ENCODE data around the gene HOXB2.

Gene HOXB2

DNA sequence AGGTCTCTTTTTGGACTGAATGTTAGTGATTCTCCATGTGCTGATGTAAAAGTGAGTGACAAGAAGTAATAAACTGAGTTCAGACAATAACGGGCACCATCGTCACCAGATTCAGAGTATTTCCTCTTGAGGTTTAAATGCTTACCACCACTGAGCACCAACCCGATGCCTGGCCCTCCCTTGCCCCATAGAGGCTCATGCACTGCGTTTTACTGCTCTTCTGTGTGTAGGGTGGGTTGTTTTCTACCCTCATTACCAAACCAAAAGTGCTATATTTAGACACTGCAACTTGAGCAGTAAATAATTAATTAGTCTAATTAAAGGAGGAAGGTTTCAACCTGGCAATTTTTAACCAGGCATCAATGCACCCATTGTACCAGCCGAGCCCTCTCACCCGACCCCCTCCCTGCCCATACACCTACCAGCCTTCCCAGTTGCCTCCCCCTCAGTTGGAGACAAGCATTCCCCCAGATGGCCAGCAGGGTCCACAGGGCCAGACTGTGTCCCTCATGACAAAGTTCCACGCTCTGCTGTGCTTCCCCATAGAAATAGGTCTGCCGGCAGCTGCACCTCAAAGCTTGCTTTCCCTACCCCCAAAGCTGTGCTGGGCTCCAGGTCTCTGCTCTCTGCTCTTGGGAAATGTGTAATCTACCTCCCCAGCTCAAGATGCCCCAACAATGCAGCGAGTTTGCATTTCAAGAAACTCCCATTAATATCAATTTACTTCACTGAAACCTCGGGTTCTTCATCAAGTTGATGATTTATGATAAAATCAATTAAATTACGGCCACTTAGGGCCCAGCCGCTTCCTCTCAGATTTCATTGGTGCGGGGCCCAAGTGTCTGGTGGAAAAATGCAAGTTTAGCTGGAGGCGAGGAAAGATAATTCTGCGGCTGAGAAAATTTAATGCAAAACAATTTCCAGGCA lies 17.2 kb upstream of the HOXB2 start:
- no peaks in the 10 kb centered on the region for H3K9me3 ChIP-seq (ENCODE audit: insufficient read depth, low read length, severe bottlenecking)
- DNase-seq (no peak), ATAC-seq (ENCODE audit: insufficient read depth, low read depth) (no peak)
- TF ChIP-seq, protein P1, sequence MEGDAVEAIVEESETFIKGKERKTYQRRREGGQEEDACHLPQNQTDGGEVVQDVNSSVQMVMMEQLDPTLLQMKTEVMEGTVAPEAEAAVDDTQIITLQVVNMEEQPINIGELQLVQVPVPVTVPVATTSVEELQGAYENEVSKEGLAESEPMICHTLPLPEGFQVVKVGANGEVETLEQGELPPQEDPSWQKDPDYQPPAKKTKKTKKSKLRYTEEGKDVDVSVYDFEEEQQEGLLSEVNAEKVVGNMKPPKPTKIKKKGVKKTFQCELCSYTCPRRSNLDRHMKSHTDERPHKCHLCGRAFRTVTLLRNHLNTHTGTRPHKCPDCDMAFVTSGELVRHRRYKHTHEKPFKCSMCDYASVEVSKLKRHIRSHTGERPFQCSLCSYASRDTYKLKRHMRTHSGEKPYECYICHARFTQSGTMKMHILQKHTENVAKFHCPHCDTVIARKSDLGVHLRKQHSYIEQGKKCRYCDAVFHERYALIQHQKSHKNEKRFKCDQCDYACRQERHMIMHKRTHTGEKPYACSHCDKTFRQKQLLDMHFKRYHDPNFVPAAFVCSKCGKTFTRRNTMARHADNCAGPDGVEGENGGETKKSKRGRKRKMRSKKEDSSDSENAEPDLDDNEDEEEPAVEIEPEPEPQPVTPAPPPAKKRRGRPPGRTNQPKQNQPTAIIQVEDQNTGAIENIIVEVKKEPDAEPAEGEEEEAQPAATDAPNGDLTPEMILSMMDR (IDR thresholded peaks at IDR 0.05; ENCODE audit: borderline replicate concordance, extremely low read depth, low read length, poor library complexity, severe bottlenecking): no peak
- TF ChIP-seq EZH2 (IDR thresholded peaks at IDR 0.05; ENCODE audit: borderline replicate concordance, low read depth, low read length, severe bottlenecking): no peak
- no peak overlapping the region for H2AFZ ChIP-seq (ENCODE audit: low read depth, low read length)
- peaks cover 8% of the 10 kb centered on the region; the same call in 1 of the 2 replicates for H4K20me1 ChIP-seq (ENCODE audit: insufficient read depth, low read length)
- H3K79me2 ChIP-seq (ENCODE audit: insufficient read depth, low read length): no peaks in the 10 kb centered on the region
- H3K27me3 ChIP-seq (ENCODE audit: insufficient read depth, low read length, poor library complexity): peaks cover 52% of the 10 kb centered on the region
- H3K4me1 ChIP-seq (ENCODE audit: insufficient read depth, low read length): no peaks in the 10 kb centered on the region
- H3K36me3 ChIP-seq (ENCODE audit: insufficient read depth, low read length): no peaks in the 10 kb centered on the region
- H3K27ac ChIP-seq (ENCODE audit: low read length): no peak overlapping the region
- H3K4me3 ChIP-seq (ENCODE audit: low read depth in 1 of 2, low read length in 2 of 2): no peak overlapping the region
- H3K9ac ChIP-seq (ENCODE audit: low read depth, low read length): no peak overlapping the region
- no peak overlapping the region for H3K4me2 ChIP-seq (ENCODE audit: insufficient read depth, low read length)

GRCh38 chr17:48559840-48560817 lies 15.2 kb upstream of the HOXB2 start:
- H3K4me3 ChIP-seq (ENCODE audit: low read depth in 1 of 2, low read length in 2 of 2): no peak overlapping the region
- H4K20me1 ChIP-seq (ENCODE audit: insufficient read depth, low read length): peaks cover 8% of the 10 kb centered on the region; the same call in 1 of the 2 replicates
- no peak overlapping the region for H3K9ac ChIP-seq (ENCODE audit: low read depth, low read length)
- H3K79me2 ChIP-seq (ENCODE audit: insufficient read depth, low read length): no peaks in the 10 kb centered on the region
- H3K27me3 ChIP-seq (ENCODE audit: insufficient read depth, low read length, poor library complexity): peaks cover 55% of the 10 kb centered on the region
- no peaks in the 10 kb centered on the region for H3K4me1 ChIP-seq (ENCODE audit: insufficient read depth, low read length)
- DNase-seq (no peak), ATAC-seq (ENCODE audit: insufficient read depth, low read depth) (no peak)
- no peak overlapping the region for H2AFZ ChIP-seq (ENCODE audit: low read depth, low read length)
- H3K36me3 ChIP-seq (ENCODE audit: insufficient read depth, low read length): no peaks in the 10 kb centered on the region
- no peak overlapping the region for H3K4me2 ChIP-seq (ENCODE audit: insufficient read depth, low read length)
- no peaks in the 10 kb centered on the region for H3K9me3 ChIP-seq (ENCODE audit: insufficient read depth, low read length, severe bottlenecking)
- TF ChIP-seq, protein P1 (IDR thresholded peaks at IDR 0.05; ENCODE audit: borderline replicate concordance, extremely low read depth, low read length, poor library complexity, severe bottlenecking): no peak
- no peak for TF ChIP-seq EZH2 (IDR thresholded peaks at IDR 0.05; ENCODE audit: borderline replicate concordance, low read depth, low read length, severe bottlenecking)
- no peak overlapping the region for H3K27ac ChIP-seq (ENCODE audit: low read length)

GRCh38 chr17:48559122-48559839 lies 14.4 kb upstream of the HOXB2 start:
- H2AFZ ChIP-seq (ENCODE audit: low read depth, low read length): no peak overlapping the region
- H3K4me1 ChIP-seq (ENCODE audit: insufficient read depth, low read length): no peaks in the 10 kb centered on the region
- ATAC-seq (ENCODE audit: insufficient read depth, low read depth): no peak
- peaks cover 55% of the 10 kb centered on the region for H3K27me3 ChIP-seq (ENCODE audit: insufficient read depth, low read length, poor library complexity)
- no peak for DNase-seq
- H3K4me3 ChIP-seq (ENCODE audit: low read depth in 1 of 2, low read length in 2 of 2): no peak overlapping the region
- no peak overlapping the region for H3K4me2 ChIP-seq (ENCODE audit: insufficient read depth, low read length)
- H3K9ac ChIP-seq (ENCODE audit: low read depth, low read length): no peak overlapping the region
- no peaks in the 10 kb centered on the region for H3K79me2 ChIP-seq (ENCODE audit: insufficient read depth, low read length)
- H3K36me3 ChIP-seq (ENCODE audit: insufficient read depth, low read length): no peaks in the 10 kb centered on the region
- no peaks in the 10 kb centered on the region for H3K9me3 ChIP-seq (ENCODE audit: insufficient read depth, low read length, severe bottlenecking)
- TF ChIP-seq, protein P1 (IDR thresholded peaks at IDR 0.05; ENCODE audit: borderline replicate concordance, extremely low read depth, low read length, poor library complexity, severe bottlenecking): no peak
- no peak for TF ChIP-seq EZH2 (IDR thresholded peaks at IDR 0.05; ENCODE audit: borderline replicate concordance, low read depth, low read length, severe bottlenecking)
- peaks cover 8% of the 10 kb centered on the region; the same call in 1 of the 2 replicates for H4K20me1 ChIP-seq (ENCODE audit: insufficient read depth, low read length)
- no peak overlapping the region for H3K27ac ChIP-seq (ENCODE audit: low read length)

Data from DND-41 (cell line).